EH (cell line): ENCODE data around the gene PDSS2.
"Not testable (repeated sequence)": the region's sequence is repeated elsewhere in the genome, so short reads cannot be mapped to it uniquely, and the experiment has no call there.

Source experiments
- DNase-seq: peaks from one replicate; pipeline ENCODE4 v3.0.0-alpha.2; 2015; ENCODE audit warnings: low read depth

The PDSS2 gene

GRCh38 chr6:107473660-107474059 lies 14.3 kb upstream of the PDSS2 start:
- DNase-seq = no peak

- DNase-seq = no peak
Observed at GRCh38 chr6:107470364-107470763, 11.0 kb upstream of the PDSS2 start.

GRCh38 chr6:107466062-107466461 lies 6.7 kb upstream of the PDSS2 start:
- DNase-seq = no peak

- no peak for DNase-seq
Observed at GRCh38 chr6:107460083-107460631, 793 bp upstream of the PDSS2 start.

GRCh38 chr6:107458672-107459282 lies 587 bp downstream of the PDSS2 start:
- DNase-seq = peak; percentile 31

GRCh38 chr6:107448776-107449175 lies 10.6 kb downstream of the PDSS2 start:
- DNase-seq = no peak

GRCh38 chr6:107447663-107448216 lies 11.6 kb downstream of the PDSS2 start:
- no peak for DNase-seq

- peak; percentile 54 for DNase-seq
Observed at GRCh38 chr6:107444277-107444676, 15.1 kb downstream of the PDSS2 start.

- DNase-seq = peak; percentile 71
Observed at GRCh38 chr6:107443608-107444267, 15.6 kb downstream of the PDSS2 start.

GRCh38 chr6:107442938-107443607 lies 16.3 kb downstream of the PDSS2 start:
- peak; percentile 24 for DNase-seq

- DNase-seq = no peak
Observed at GRCh38 chr6:107441682-107442081, 17.7 kb downstream of the PDSS2 start.

GRCh38 chr6:107440936-107441335 lies 18.4 kb downstream of the PDSS2 start:
- no peak for DNase-seq

- no peak for DNase-seq
Observed at GRCh38 chr6:107439406-107439805, 20.0 kb downstream of the PDSS2 start.

GRCh38 chr6:107437691-107438090 lies 21.7 kb downstream of the PDSS2 start:
- no peak for DNase-seq

GRCh38 chr6:107436881-107437280 lies 22.5 kb downstream of the PDSS2 start:
- DNase-seq = no peak

- peak; percentile 28 for DNase-seq
Observed at GRCh38 chr6:107435798-107436197, 23.6 kb downstream of the PDSS2 start.

- no peak for DNase-seq
Observed at GRCh38 chr6:107434812-107435211, 24.6 kb downstream of the PDSS2 start.

GRCh38 chr6:107425951-107426350 lies 33.4 kb downstream of the PDSS2 start:
- not testable (repeated sequence) for DNase-seq

GRCh38 chr6:107423474-107423990 lies 35.8 kb downstream of the PDSS2 start:
- no peak for DNase-seq

GRCh38 chr6:107421696-107422256 lies 37.6 kb downstream of the PDSS2 start:
- no peak for DNase-seq

GRCh38 chr6:107419733-107420132 lies 39.6 kb downstream of the PDSS2 start:
- no peak for DNase-seq

GRCh38 chr6:107418118-107418517 lies 41.2 kb downstream of the PDSS2 start:
- DNase-seq = peak; percentile 33
